ENCODE data around the gene COQ5. TPM values are rescaled to one million over a fixed set of nuclear protein-coding genes. Genes with fewer than 3 reads are reported as not detected.

The COQ5 gene
- total RNA-seq, 4 donors from 2014 or later: 19.3 to 27.6 (median 22.6) TPM

DNA sequence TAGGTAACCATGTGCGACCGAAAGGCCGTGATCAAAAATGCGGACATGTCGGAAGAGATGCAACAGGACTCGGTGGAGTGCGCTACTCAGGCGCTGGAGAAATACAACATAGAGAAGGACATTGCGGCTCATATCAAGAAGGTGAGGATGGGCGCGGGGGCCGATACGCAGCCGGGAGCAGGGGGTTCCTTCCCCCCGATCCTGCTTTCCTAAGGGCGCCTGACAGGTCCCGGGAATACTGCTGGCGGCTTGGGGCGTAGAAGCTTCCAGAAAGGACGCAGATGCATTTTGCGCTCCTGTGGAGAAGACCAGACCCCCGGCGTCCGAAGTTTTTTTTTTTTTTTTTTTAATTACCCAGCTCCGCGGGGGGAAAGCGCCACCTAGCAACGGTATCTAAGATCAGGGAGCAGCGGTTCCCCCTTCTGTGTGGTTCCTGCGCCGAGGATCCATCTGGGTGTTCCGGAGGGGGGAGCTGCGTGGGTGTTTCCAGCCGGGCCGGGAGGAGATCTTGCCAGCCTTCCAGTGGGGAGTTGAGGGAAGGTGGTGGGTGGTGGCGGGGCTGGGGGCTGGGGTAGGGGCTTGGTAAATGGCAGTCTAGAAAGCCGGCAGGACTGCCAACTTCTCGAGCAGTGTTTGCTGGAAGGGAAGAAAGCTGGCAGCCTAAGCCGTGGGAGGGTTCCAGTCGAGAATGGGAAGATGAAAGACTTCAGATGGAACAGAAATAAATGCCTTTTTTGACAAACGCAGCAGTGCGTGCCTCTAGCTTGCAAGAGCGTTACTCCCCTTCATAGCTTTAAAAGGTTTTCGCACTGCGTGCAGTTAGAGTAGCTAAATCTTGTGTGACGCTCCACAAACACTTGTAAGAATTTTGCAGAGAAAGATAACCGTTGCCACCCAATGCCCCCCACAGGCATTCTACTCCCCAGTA lies 32.3 kb downstream of the COQ5 start:
- no peak for TF ChIP-seq POLR2A (IDR thresholded peaks at IDR 0.05)
- TF ChIP-seq, protein P1, sequence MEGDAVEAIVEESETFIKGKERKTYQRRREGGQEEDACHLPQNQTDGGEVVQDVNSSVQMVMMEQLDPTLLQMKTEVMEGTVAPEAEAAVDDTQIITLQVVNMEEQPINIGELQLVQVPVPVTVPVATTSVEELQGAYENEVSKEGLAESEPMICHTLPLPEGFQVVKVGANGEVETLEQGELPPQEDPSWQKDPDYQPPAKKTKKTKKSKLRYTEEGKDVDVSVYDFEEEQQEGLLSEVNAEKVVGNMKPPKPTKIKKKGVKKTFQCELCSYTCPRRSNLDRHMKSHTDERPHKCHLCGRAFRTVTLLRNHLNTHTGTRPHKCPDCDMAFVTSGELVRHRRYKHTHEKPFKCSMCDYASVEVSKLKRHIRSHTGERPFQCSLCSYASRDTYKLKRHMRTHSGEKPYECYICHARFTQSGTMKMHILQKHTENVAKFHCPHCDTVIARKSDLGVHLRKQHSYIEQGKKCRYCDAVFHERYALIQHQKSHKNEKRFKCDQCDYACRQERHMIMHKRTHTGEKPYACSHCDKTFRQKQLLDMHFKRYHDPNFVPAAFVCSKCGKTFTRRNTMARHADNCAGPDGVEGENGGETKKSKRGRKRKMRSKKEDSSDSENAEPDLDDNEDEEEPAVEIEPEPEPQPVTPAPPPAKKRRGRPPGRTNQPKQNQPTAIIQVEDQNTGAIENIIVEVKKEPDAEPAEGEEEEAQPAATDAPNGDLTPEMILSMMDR (IDR thresholded peaks at IDR 0.05): peak in 1 of 4 experiments; percentile 24
- peaks cover 0 to 32% of the 10 kb centered on the region in 2 donors for H3K36me3 ChIP-seq
- 0 to 1% methylated on average over 12 to 22 of the region's 47 CpGs for WGBS, 2 donors (ENCODE audit: low coverage in 1 of 2)
- H3K4me1 ChIP-seq: peaks cover 0 to 32% (median 10%) of the 10 kb centered on the region in 3 donors
- ATAC-seq: peak; percentile 29
- peak overlapping the region; percentile 68 to 96 (median 95) for H3K27ac ChIP-seq
- H3K27me3 ChIP-seq: no peaks in the 10 kb centered on the region
- no peaks in the 10 kb centered on the region for H3K9me3 ChIP-seq
- H3K4me3 ChIP-seq: peak overlapping the region; percentile 81 to 94

DNA sequence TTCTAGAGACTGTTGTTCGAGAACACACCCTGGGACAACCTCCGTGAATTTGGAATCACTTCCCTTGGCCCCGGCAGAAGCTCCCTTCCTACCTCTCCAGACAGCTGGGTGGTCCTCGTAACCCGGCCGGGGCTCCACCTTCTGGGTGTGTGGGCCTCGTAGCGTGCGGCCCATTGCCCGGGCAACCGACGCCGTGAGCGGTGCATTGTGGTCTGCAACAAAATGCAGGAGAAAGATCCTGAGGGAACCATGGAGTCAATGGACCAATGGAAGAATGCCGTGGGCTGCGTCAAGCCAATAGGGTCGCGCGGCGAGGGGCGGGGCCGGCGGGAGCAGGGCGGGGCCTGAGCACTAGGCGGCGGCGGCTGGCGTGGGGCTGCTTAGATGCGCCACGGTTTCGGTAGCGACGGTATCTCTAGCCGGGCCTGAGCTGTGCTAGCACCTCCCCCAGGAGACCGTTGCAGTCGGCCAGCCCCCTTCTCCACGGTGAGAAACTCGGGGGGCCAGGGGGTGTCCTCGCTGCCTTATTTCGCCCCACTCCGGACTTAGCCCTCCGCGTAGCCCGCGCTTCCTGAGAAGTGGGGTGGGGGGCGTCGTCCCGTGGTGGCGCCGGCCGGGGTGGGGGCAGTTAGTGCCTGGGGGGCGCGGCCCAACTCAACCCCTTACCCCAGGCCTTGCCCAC lies 33.1 kb downstream of the COQ5 start, which contains the start of gene DYNLL1:
TSS of gene DYNLL1 (plus strand) at position 383 of the 682 bp plus-strand sequence. CDS start 309 bp downstream, outside the sequence.
- H3K4me3 ChIP-seq: peak within 1 kb of the TSS; percentile 81 to 94
- H3K9me3 ChIP-seq: no peaks in the 10 kb centered on the region
- ATAC-seq: peak; percentile 100
- TF ChIP-seq POLR2AphosphoS5 (IDR thresholded peaks at IDR 0.05): peak; percentile 97
- TF ChIP-seq, protein P1 (IDR thresholded peaks at IDR 0.05): peak in 2 of 4 experiments; percentile 17 to 44
- TF ChIP-seq EP300 (IDR thresholded peaks at IDR 0.05): no peak
- peak; percentile 87 to 95 for TF ChIP-seq POLR2A (IDR thresholded peaks at IDR 0.05)
- H3K4me1 ChIP-seq: peaks cover 0 to 32% (median 10%) of the 10 kb centered on the region in 3 donors
- WGBS, 2 donors (ENCODE audit: low coverage in 1 of 2): 0 to 4% methylated on average over 6 of the region's 53 CpGs
- no peaks in the 10 kb centered on the region for H3K27me3 ChIP-seq
- H3K27ac ChIP-seq: peak within 1 kb of the TSS; percentile 68 to 96 (median 95)
- H3K36me3 ChIP-seq: peaks cover 0 to 38% of the 10 kb centered on the region in 2 donors

- Histone ChIP-seq H3K4me1 (peaks cover 0 to 32% (median 10%) of the 10 kb centered on the region in 3 donors), H3K4me3 (peak overlapping the region; percentile 81 to 94), H3K9me3 (no peaks in the 10 kb centered on the region), H3K36me3 (peaks cover 0 to 38% of the 10 kb centered on the region in 2 donors), H3K27me3 (no peaks in the 10 kb centered on the region), H3K27ac (peak overlapping the region in 3 of 4 donors; percentile 95 to 96 (median 95))
- TF ChIP-seq, protein P1 (IDR thresholded peaks at IDR 0.05): no peak
- TF ChIP-seq POLR2A (IDR thresholded peaks at IDR 0.05) (no peak), EP300 (IDR thresholded peaks at IDR 0.05) (no peak)
- WGBS, 2 donors (ENCODE audit: low coverage in 1 of 2): 7 to 33% methylated on average over 4 to 9 of the region's 17 CpGs
- no peak for ATAC-seq
These were observed 33.7 kb downstream of the COQ5 start for GRCh38 chr12:120495186-120495730.

DNA sequence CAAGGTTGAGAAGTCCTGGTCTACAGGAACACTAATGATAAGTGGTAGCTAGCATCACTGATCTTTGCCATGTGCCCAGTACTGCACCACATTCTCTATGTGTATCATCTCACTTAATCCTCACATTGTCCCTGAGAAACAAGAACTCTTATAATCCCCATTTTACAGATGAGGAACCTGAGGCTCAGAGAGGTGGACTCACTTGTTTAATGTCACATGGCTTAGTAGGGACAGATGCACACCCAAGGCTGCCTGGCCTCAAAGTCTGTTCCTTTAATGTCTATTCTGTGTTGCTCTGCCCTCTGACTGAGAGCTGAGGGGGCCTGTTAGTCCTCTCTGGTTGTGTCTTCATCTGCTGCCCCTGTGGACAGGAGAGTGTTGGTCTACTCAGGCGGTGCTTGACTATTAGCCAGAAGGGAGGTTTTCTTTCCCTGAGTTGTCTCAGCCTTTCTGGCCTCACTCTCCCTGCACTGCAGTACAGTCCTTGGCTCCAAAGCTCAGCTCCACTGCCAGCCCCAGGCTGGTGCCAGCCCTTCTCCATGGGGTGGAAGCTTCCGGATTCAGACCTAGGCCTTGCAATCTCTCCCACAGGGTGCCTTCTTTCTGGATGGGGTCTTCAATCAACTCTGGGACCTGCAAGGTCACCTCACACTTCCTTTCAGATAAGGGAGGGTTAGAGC lies 38.0 kb downstream of the COQ5 start:
- ATAC-seq: no peak
- Histone ChIP-seq H3K27me3 (no peaks in the 10 kb centered on the region), H3K4me1 (peaks cover 0 to 11% (median 0%) of the 10 kb centered on the region in 3 donors), H3K9me3 (no peaks in the 10 kb centered on the region), H3K27ac (no peak overlapping the region), H3K4me3 (no peak overlapping the region), H3K36me3 (peaks cover 0 to 26% of the 10 kb centered on the region in 2 donors)
- no CpG with 5 or more reads among the region's 2 CpGs for WGBS, 2 donors (ENCODE audit: low coverage in 1 of 2)
- no peak for TF ChIP-seq POLR2AphosphoS5 (IDR thresholded peaks at IDR 0.05)
- TF ChIP-seq, protein P1 (IDR thresholded peaks at IDR 0.05): no peak
- no peak for TF ChIP-seq POLR2A (IDR thresholded peaks at IDR 0.05)
- TF ChIP-seq EP300 (IDR thresholded peaks at IDR 0.05): no peak

All from gastroesophageal sphincter (tissue), 4 donors.